PC-3 (cell line): Measurements from ENCODE around the gene LTA. TPM values are rescaled to one million over a fixed set of nuclear protein-coding genes. Genes with fewer than 3 reads are reported as not detected.
A peak's percentile ranks its signal among the peaks of the same experiment; 100 is the strongest.
"Not testable (repeated sequence)": the region's sequence is repeated elsewhere in the genome, so short reads cannot be mapped to it uniquely, and the experiment has no call there.

Experiments used
- ATAC-seq: fragments of 200-7000 bp; cut with Tn5 transposase; 2 replicates; pipeline ENCODE4 v1.9.1; 2020; ENCODE audit warnings: mild to moderate bottlenecking, moderate library complexity
- BruUV-seq: library from RNA; stranded (reverse); fragments of 400-500 nt; replicated peaks from 2 replicates; lab custom pipeline; 2021; lab: Mats Ljungman, UMichigan
- CTCF ChIA-PET: fragments of 300-600 bp; sonication (Branson Sonifier 250); formaldehyde crosslinking; loops from one replicate; lab custom pipeline; 2022; ENCODE audit warnings: antibody characterized with exemption; lab: Charles Lee
- POLR2A ChIA-PET: fragments of 300-600 bp; sonication (Branson Sonifier 250); formaldehyde crosslinking; loops from one replicate; lab custom pipeline; 2022; ENCODE audit warnings: antibody characterized with exemption; ENCODE audit not compliant: unreplicated experiment; lab: Charles Lee
- DNase-seq: peaks from one replicate; pipeline ENCODE4 v3.0.0-alpha.2; 2015
- H2AFZ ChIP-seq: fragments of 300-600 bp; sonication (generic); 2 replicates; pipeline ENCODE4 v1.6.0; 2016; ENCODE audit warnings: antibody characterized with exemption, low read length
- H3F3A ChIP-seq: fragments of 300-600 bp; sonication (generic); one replicate; pipeline ENCODE4 v1.6.0; 2017; ENCODE audit warnings: antibody characterized with exemption, low read length, control low read depth, mild to moderate bottlenecking; ENCODE audit not compliant: unreplicated experiment
- H3K27ac ChIP-seq: fragments of 300-600 bp; sonication (generic); 2 replicates; pipeline ENCODE4 v1.5.1; 2016; ENCODE audit warnings: mild to moderate bottlenecking, low read length
- H3K27me3 ChIP-seq: fragments of 300-600 bp; sonication (generic); 2 replicates; pipeline ENCODE4 v1.6.1; 2016; ENCODE audit warnings: low read length, mixed read lengths
- H3K36me3 ChIP-seq: fragments of 300-600 bp; sonication (generic); 2 replicates; pipeline ENCODE4 v1.6.1; 2016; ENCODE audit warnings: low read depth, mixed run types, low read length, mixed read lengths
- H3K4me1 ChIP-seq: fragments of 300-600 bp; sonication (generic); 2 replicates; pipeline ENCODE4 v1.5.1; 2016; ENCODE audit warnings: low read length; ENCODE audit not compliant: insufficient read depth
- H3K4me2 ChIP-seq: fragments of 300-600 bp; sonication (generic); 2 replicates; pipeline ENCODE4 v1.6.0; 2016; ENCODE audit warnings: low read length
- H3K4me3 ChIP-seq: fragments of 300-600 bp; sonication (generic); 2 replicates; pipeline ENCODE4 v1.5.1; 2016; ENCODE audit warnings: mild to moderate bottlenecking, low read length, mixed read lengths
- H3K79me2 ChIP-seq: fragments of 300-600 bp; sonication (generic); 2 replicates; pipeline ENCODE4 v1.6.1; 2017; ENCODE audit warnings: low read length, mixed read lengths
- H3K9ac ChIP-seq: fragments of 300-600 bp; sonication (generic); 2 replicates; pipeline ENCODE4 v1.6.0; 2016; ENCODE audit warnings: mild to moderate bottlenecking, low read length
- H3K9me2 ChIP-seq: fragments of 300-600 bp; sonication (generic); replicated peaks from 2 replicates; pipeline ENCODE4 v1.6.1; 2016; ENCODE audit warnings: mixed run types, low read length, mixed read lengths
- H3K9me3 ChIP-seq: fragments of 300-600 bp; sonication (generic); 2 replicates; pipeline ENCODE4 v1.6.1; 2016; ENCODE audit warnings: low read length, mixed read lengths
- H4K20me1 ChIP-seq: fragments of 300-600 bp; sonication (generic); 2 replicates; pipeline ENCODE4 v1.6.1; 2016; ENCODE audit warnings: low read length, mixed read lengths
- CTCF ChIP-seq: fragments of 300-600 bp; sonication (generic); conservative IDR thresholded peaks from 2 replicates; pipeline ENCODE4 v1.5.1; 2017; ENCODE audit warnings: antibody characterized with exemption, low read depth, mild to moderate bottlenecking, low read length
- EZH2 ChIP-seq: fragments of 300-600 bp; sonication (generic); IDR thresholded peaks from one replicate; pipeline ENCODE4 v1.6.1; 2017; ENCODE audit warnings: antibody characterized with exemption, mild to moderate bottlenecking, low read length; ENCODE audit not compliant: unreplicated experiment
- EZH2phosphoT487 ChIP-seq: fragments of 300-600 bp; sonication (generic); IDR thresholded peaks from 2 replicates; pipeline ENCODE4 v1.6.1; 2018; ENCODE audit warnings: mild to moderate bottlenecking, antibody characterized with exemption, low read length, borderline replicate concordance
- intact Hi-C: fragments of 100-400 bp; cut with micrococcal nuclease; formaldehyde crosslinking; loops from 2 replicates; pipeline ENCODE4 v1.9.0; 2023
- total RNA-seq: library from RNA; depleted of rRNA; stranded (reverse); fragments of >200 nt; gene quantifications from 2 replicates; pipeline ENCODE4 v1.2.3, GENCODE V29; 2014

LTA gene
- total RNA-seq, 1 experiment from 2014 or later, result not detected

- ChIA-PET POLR2A (no interaction called here), CTCF (no interaction called here)
- Histone ChIP-seq H3K9me3 (no peaks in the 10 kb centered on the region), H3K79me2 (no peaks in the 10 kb centered on the region), H3K4me3 (no peak overlapping the region), H3K9ac (no peak overlapping the region), H3K27me3 (no peaks in the 10 kb centered on the region), H3F3A (no peaks in the 10 kb centered on the region), H4K20me1 (no peaks in the 10 kb centered on the region), H2AFZ (no peak overlapping the region), H3K27ac (no peak overlapping the region), H3K4me2 (no peak overlapping the region), H3K4me1 (no peaks in the 10 kb centered on the region), H3K36me3 (no peaks in the 10 kb centered on the region), H3K9me2 (no peaks in the 10 kb centered on the region)
- no peak for ATAC-seq
- intact Hi-C loops, result no loop called here
- peak; percentile 7 for DNase-seq
- no TSS peak for BruUV-seq
- TF ChIP-seq CTCF (no peak), EZH2phosphoT487 (no peak), EZH2 (no peak)
These were observed 17.0 kb downstream of the LTA start for GRCh38 chr6:31588871-31589650.

GRCh38 chr6:31590691-31591090, 18.6 kb downstream of the LTA start:
- POLR2A ChIA-PET, H3K4me1 ChIP-seq, H2AFZ ChIP-seq, H3K4me3 ChIP-seq, H3K79me2 ChIP-seq, H3K9me3 ChIP-seq, H3K9ac ChIP-seq, H4K20me1 ChIP-seq, H3K36me3 ChIP-seq, H3K4me2 ChIP-seq, ATAC-seq, H3K27ac ChIP-seq, H3F3A ChIP-seq, CTCF ChIA-PET, intact Hi-C loops, H3K9me2 ChIP-seq, DNase-seq, BruUV-seq, H3K27me3 ChIP-seq: not testable (repeated sequence)

- H2AFZ ChIP-seq, result no peak overlapping the region
- CTCF ChIA-PET, result no interaction called here
- POLR2A ChIA-PET, result interaction anchor here (0.5 kb wide), 1 partner anchor 72 kb away, joined by 5 read pairs; the partner anchor contains the start of gene GPANK1
- DNase-seq, result no peak
- no peaks in the 10 kb centered on the region for H4K20me1 ChIP-seq
- H3K36me3 ChIP-seq, result no peaks in the 10 kb centered on the region
- no peak overlapping the region for H3K9ac ChIP-seq
- H3K27me3 ChIP-seq, result no peaks in the 10 kb centered on the region
- TF ChIP-seq EZH2phosphoT487 (no peak), CTCF (no peak), EZH2 (no peak)
- H3F3A ChIP-seq, result no peaks in the 10 kb centered on the region
- no TSS peak for BruUV-seq
- intact Hi-C loops, result no loop called here
- H3K27ac ChIP-seq, result no peak overlapping the region
- no peak for ATAC-seq
- no peaks in the 10 kb centered on the region for H3K9me2 ChIP-seq
- H3K4me2 ChIP-seq, result no peak overlapping the region
- H3K9me3 ChIP-seq, result no peaks in the 10 kb centered on the region
- no peaks in the 10 kb centered on the region for H3K4me1 ChIP-seq
- H3K79me2 ChIP-seq, result no peaks in the 10 kb centered on the region
- no peak overlapping the region for H3K4me3 ChIP-seq
These were observed 20.3 kb downstream of the LTA start for GRCh38 chr6:31592396-31592771.
